GM12873 (cell line): Measurements from ENCODE around the gene COQ4.

ENCODE experiments used
- CTCF ChIP-seq: IDR thresholded peaks from 2 replicates; pipeline ENCODE4 v1.5.1; 2012; ENCODE audit warnings: low read depth, mild to moderate bottlenecking, moderate library complexity, low read length, control low read depth; ENCODE audit not compliant: insufficient read depth; ENCODE audit errors: missing control alignments

Gene COQ4

GRCh38 chr9:128296340-128297220 is 26.1 kb upstream of the COQ4 start:
- TF ChIP-seq CTCF: no peak

- no peak for TF ChIP-seq CTCF
These were observed 25.3 kb upstream of the COQ4 start for GRCh38 chr9:128297221-128297773.

- TF ChIP-seq CTCF: no peak
These were observed 23.8 kb upstream of the COQ4 start for GRCh38 chr9:128298535-128299482.

GRCh38 chr9:128304136-128304970 is 18.3 kb upstream of the COQ4 start:
- no peak for TF ChIP-seq CTCF

GRCh38 chr9:128304971-128305288 is 17.7 kb upstream of the COQ4 start:
- TF ChIP-seq CTCF: no peak

GRCh38 chr9:128309551-128309950 is 13.1 kb upstream of the COQ4 start:
- no peak for TF ChIP-seq CTCF
